ENCODE results near the gene PTPN12. TPM values are rescaled to one million over a fixed set of nuclear protein-coding genes. Genes with fewer than 3 reads are reported as not detected.

PTPN12 gene
- total and polyA plus RNA-seq, 2 donors (not counting 1 experiment from before 2014, with no cell fraction given), result 18.0 to 78.8 TPM

- DNase-seq (peak; percentile 54), ATAC-seq (ENCODE audit: low read depth) (peak; percentile 39)
- H3K4me1 Mint-ChIP-seq, result no peaks in the 10 kb centered on the region
- no peaks in the 10 kb centered on the region for H3K9me3 Mint-ChIP-seq (ENCODE audit: insufficient read depth)
- TF ChIP-seq CTCF (IDR thresholded peaks at IDR 0.05) (peak; percentile 63), EZH2 (IDR thresholded peaks at IDR 0.05; ENCODE audit: borderline replicate concordance, insufficient read depth, low read depth, low read length, poor library complexity, severe bottlenecking) (no peak)
- no peaks in the 10 kb centered on the region for H3K79me2 ChIP-seq (ENCODE audit: control insufficient read depth, insufficient read depth, low read length)
- no peaks in the 10 kb centered on the region for H4K20me1 ChIP-seq (ENCODE audit: control insufficient read depth, insufficient read depth, low read length, poor library complexity, severe bottlenecking)
- H3K9ac ChIP-seq (ENCODE audit: low read length), result no peak overlapping the region
- no peaks in the 10 kb centered on the region for H3K27me3 Mint-ChIP-seq
- H3K27ac Mint-ChIP-seq, result no peak overlapping the region
- intact Hi-C loops (cut with micrococcal nuclease), result loop anchor here (1.0 kb wide), 1 partner anchor 102 kb away; no protein-coding TSS in a partner anchor
- H3K36me3 ChIP-seq (replicated peaks in 1 of 2; ENCODE audit: control extremely low read depth in 1 of 2, control insufficient read depth in 1 of 2, extremely low read depth in 1 of 2, insufficient read depth in 2 of 2, low read length in 1 of 2), result no peaks in the 10 kb centered on the region
- H3K9me3 ChIP-seq (ENCODE audit: control extremely low read depth in 1 of 3, control insufficient read depth in 2 of 3, insufficient read depth in 1 of 3, low read length in 2 of 3), result no peaks in the 10 kb centered on the region
- H3K4me3 Mint-ChIP-seq, result no peak overlapping the region
- ChIA-PET CTCF (interaction anchor here (0.7 to 11.4 kb wide), 29 partner anchors 8 to 385 kb away, joined by 3 to 155 read pairs (median 4); partner anchors contain the start of genes PHTF2 and TMEM60), POLR2A (interaction anchor here (0.6 kb wide), 1 partner anchor 19 kb away, joined by 4 read pairs; no protein-coding TSS in a partner anchor)
- no peak overlapping the region for H3K4me3 ChIP-seq (ENCODE audit: control extremely low read depth in 1 of 5, extremely low read depth in 1 of 5, insufficient read depth in 1 of 5, low read depth in 2 of 5, low read length in 4 of 5)
- H3K4me2 ChIP-seq (replicated peaks; ENCODE audit: low read depth, low read length, poor library complexity, severe bottlenecking), result no peak overlapping the region
- H3K27ac ChIP-seq (ENCODE audit: low read length in 2 of 2), result no peak overlapping the region
- no peaks in the 10 kb centered on the region for H3K27me3 ChIP-seq (replicated peaks in 1 of 4; ENCODE audit: control extremely low read depth in 1 of 4, control insufficient read depth in 3 of 4, insufficient read depth in 4 of 4, low read length in 3 of 4)
- WGBS (ENCODE audit: insufficient coverage), result no CpG with 5 or more reads among the region's 1 CpG
- no peaks in the 10 kb centered on the region for H3K4me1 ChIP-seq (ENCODE audit: control insufficient read depth in 2 of 2, insufficient read depth in 2 of 2, low read length in 2 of 2)
- no peak overlapping the region for H2AFZ ChIP-seq (ENCODE audit: insufficient read depth, low read depth, low read length, poor library complexity, severe bottlenecking)
These were observed 120.5 kb downstream of the PTPN12 start for GRCh38 chr7:77657427-77658224.

- Histone ChIP-seq H3K36me3 (replicated peaks in 1 of 2; ENCODE audit: control extremely low read depth in 1 of 2, control insufficient read depth in 1 of 2, extremely low read depth in 1 of 2, insufficient read depth in 2 of 2, low read length in 1 of 2) (no peaks in the 10 kb centered on the region), H3K4me1 (ENCODE audit: control insufficient read depth in 2 of 2, insufficient read depth in 2 of 2, low read length in 2 of 2) (no peaks in the 10 kb centered on the region), H4K20me1 (ENCODE audit: control insufficient read depth, insufficient read depth, low read length, poor library complexity, severe bottlenecking) (no peaks in the 10 kb centered on the region), H3K9me3 (ENCODE audit: control extremely low read depth in 1 of 3, control insufficient read depth in 2 of 3, insufficient read depth in 1 of 3, low read length in 2 of 3) (no peaks in the 10 kb centered on the region), H3K4me2 (replicated peaks; ENCODE audit: low read depth, low read length, poor library complexity, severe bottlenecking) (no peak overlapping the region), H3K9ac (ENCODE audit: low read length) (no peak overlapping the region), H3K27ac (ENCODE audit: low read length in 2 of 2) (no peak overlapping the region), H3K27me3 (replicated peaks in 1 of 4; ENCODE audit: control extremely low read depth in 1 of 4, control insufficient read depth in 3 of 4, insufficient read depth in 4 of 4, low read length in 3 of 4) (no peaks in the 10 kb centered on the region), H3K4me3 (ENCODE audit: control extremely low read depth in 1 of 5, extremely low read depth in 1 of 5, insufficient read depth in 1 of 5, low read depth in 2 of 5, low read length in 4 of 5) (no peak overlapping the region), H2AFZ (ENCODE audit: insufficient read depth, low read depth, low read length, poor library complexity, severe bottlenecking) (no peak overlapping the region), H3K79me2 (ENCODE audit: control insufficient read depth, insufficient read depth, low read length) (no peaks in the 10 kb centered on the region)
- TF ChIP-seq EZH2 (IDR thresholded peaks at IDR 0.05; ENCODE audit: borderline replicate concordance, insufficient read depth, low read depth, low read length, poor library complexity, severe bottlenecking), result no peak
- TF ChIP-seq CTCF (IDR thresholded peaks at IDR 0.05), result no peak
- WGBS (ENCODE audit: insufficient coverage), result 93% methylated on average over 4 of the region's 5 CpGs
- ChIA-PET CTCF (interaction anchor here (0.6 to 11.4 kb wide), 21 partner anchors 7 to 382 kb away, joined by 3 to 155 read pairs (median 5); partner anchors contain the start of genes PHTF2 and TMEM60), POLR2A (interaction anchor here (0.6 kb wide), 2 partner anchors 135 to 268 kb away, joined by 3 to 4 read pairs; no protein-coding TSS in a partner anchor)
- Mint-ChIP-seq H3K9me3 (ENCODE audit: insufficient read depth) (no peaks in the 10 kb centered on the region), H3K4me1 (no peaks in the 10 kb centered on the region), H3K27me3 (no peaks in the 10 kb centered on the region), H3K4me3 (no peak overlapping the region), H3K27ac (no peak overlapping the region)
- intact Hi-C loops (cut with micrococcal nuclease), result no loop called here
- DNase-seq (no peak), ATAC-seq (ENCODE audit: low read depth) (no peak)
These were observed 121.8 kb downstream of the PTPN12 start for GRCh38 chr7:77658928-77659327.

Measured in B cell (primary cell).